NCI-H446 treated with DMSO at 0.1 percent for 48 hours (cell line): ENCODE data around the gene FTO.

Experiments used
- DNase-seq: peaks from one replicate; lab custom pipeline; 2025; lab: John Stamatoyannopoulos, UW

The FTO gene

GRCh38 chr16:54015147-54015546 lies 311.2 kb downstream of the FTO start:
- DNase-seq, result no peak

- DNase-seq, result no peak
These were observed 318.4 kb downstream of the FTO start for GRCh38 chr16:54022362-54022761.

- no peak for DNase-seq
These were observed 322.5 kb downstream of the FTO start for GRCh38 chr16:54026456-54026855.

GRCh38 chr16:54027062-54027461 lies 323.1 kb downstream of the FTO start:
- no peak for DNase-seq

- DNase-seq, result no peak
These were observed 323.6 kb downstream of the FTO start for GRCh38 chr16:54027558-54027957.

- DNase-seq, result peak; percentile 48
These were observed 324.0 kb downstream of the FTO start for GRCh38 chr16:54027995-54028394.

GRCh38 chr16:54030451-54030850 lies 326.5 kb downstream of the FTO start:
- DNase-seq, result no peak

- DNase-seq, result no peak
These were observed 327.3 kb downstream of the FTO start for GRCh38 chr16:54031107-54031760.

- DNase-seq, result no peak
These were observed 329.8 kb downstream of the FTO start for GRCh38 chr16:54033747-54034146.

- DNase-seq, result no peak
These were observed 330.7 kb downstream of the FTO start for GRCh38 chr16:54034684-54035083.

- no peak for DNase-seq
These were observed 336.5 kb downstream of the FTO start for GRCh38 chr16:54040480-54040879.

- DNase-seq, result no peak
These were observed 337.0 kb downstream of the FTO start for GRCh38 chr16:54040975-54041374.

- no peak for DNase-seq
These were observed 344.9 kb downstream of the FTO start for GRCh38 chr16:54048586-54049495.

- DNase-seq, result no peak
These were observed 345.9 kb downstream of the FTO start for GRCh38 chr16:54049591-54050458.

GRCh38 chr16:54050459-54051210 lies 346.7 kb downstream of the FTO start:
- no peak for DNase-seq

GRCh38 chr16:54051821-54052220 lies 347.9 kb downstream of the FTO start:
- DNase-seq, result no peak

- no peak for DNase-seq
These were observed 348.3 kb downstream of the FTO start for GRCh38 chr16:54052271-54052670.

- DNase-seq, result no peak
These were observed 350.2 kb downstream of the FTO start for GRCh38 chr16:54053891-54054820.

- no peak for DNase-seq
These were observed 351.2 kb downstream of the FTO start for GRCh38 chr16:54055191-54055590.

GRCh38 chr16:54055864-54056263 lies 351.9 kb downstream of the FTO start:
- no peak for DNase-seq

- DNase-seq, result no peak
These were observed 353.0 kb downstream of the FTO start for GRCh38 chr16:54056921-54057320.
